GM23338 (cell line): Measurements from ENCODE around the gene MAN1B1. TPM values are rescaled to one million over a fixed set of nuclear protein-coding genes. Genes with fewer than 3 reads are reported as not detected.

Experiments used
- ATAC-seq: fragments of 200-7000 bp; cut with Tn5 transposase; 3 replicates; pipeline ENCODE4 v1.9.1; 2020
- DNase-seq: peaks from one replicate; pipeline ENCODE4 v3.0.0-alpha.2; 2015; ENCODE audit warnings: low spot score
- H2AFZ ChIP-seq: fragments of 200-600 bp; sonication (generic); 2 replicates; pipeline ENCODE4 v1.8.0; 2016; ENCODE audit warnings: antibody characterized with exemption, mild to moderate bottlenecking, moderate library complexity
- H3F3A ChIP-seq: fragments of 200-600 bp; sonication (generic); replicated peaks from 2 replicates; pipeline ENCODE4 v1.8.0; 2017; ENCODE audit warnings: antibody characterized with exemption, mixed run types, low read depth
- H3K27ac ChIP-seq: fragments of 200-600 bp; sonication (generic); 2 replicates; pipeline ENCODE4 v1.6.1; 2016; ENCODE audit warnings: low read depth
- H3K27me3 ChIP-seq: fragments of 200-600 bp; sonication (generic); 2 replicates; pipeline ENCODE4 v1.8.0; 2016; ENCODE audit warnings: mild to moderate bottlenecking, mixed run types, moderate library complexity; ENCODE audit not compliant: insufficient read depth
- H3K36me3 ChIP-seq: fragments of 200-600 bp; sonication (generic); 2 replicates; pipeline ENCODE4 v1.8.0; 2016; ENCODE audit warnings: mild to moderate bottlenecking; ENCODE audit not compliant: insufficient read depth
- H3K4me1 ChIP-seq: fragments of 200-600 bp; sonication (generic); 2 replicates; pipeline ENCODE4 v1.8.0; 2016; ENCODE audit warnings: mild to moderate bottlenecking, moderate library complexity; ENCODE audit not compliant: insufficient read depth
- H3K4me2 ChIP-seq: fragments of 200-600 bp; sonication (generic); 2 replicates; pipeline ENCODE4 v1.7.1; 2017; ENCODE audit warnings: mixed run types
- H3K4me3 ChIP-seq: fragments of 200-600 bp; sonication (generic); 2 replicates; pipeline ENCODE4 v1.6.1; 2016; ENCODE audit warnings: mixed run types
- H3K79me2 ChIP-seq: fragments of 200-600 bp; sonication (generic); replicated peaks from 2 replicates; pipeline ENCODE4 v1.8.0; 2017; ENCODE audit warnings: mild to moderate bottlenecking; ENCODE audit not compliant: insufficient read depth
- H3K9me2 ChIP-seq: fragments of 200-600 bp; sonication (generic); 2 replicates; pipeline ENCODE4 v1.8.0; 2017; ENCODE audit not compliant: insufficient read depth
- H4K20me1 ChIP-seq: fragments of 200-600 bp; sonication (generic); replicated peaks from 2 replicates; pipeline ENCODE4 v1.8.0; 2017; ENCODE audit warnings: mild to moderate bottlenecking; ENCODE audit not compliant: insufficient read depth
- H3K27ac Mint-ChIP-seq: 2 replicates; pipeline ENCODE4 v1.8.0; 2020; ENCODE audit warnings: inconsistent platforms, mild to moderate bottlenecking, moderate library complexity, mixed read lengths
- H3K27me3 Mint-ChIP-seq: 3 replicates; pipeline ENCODE4 v1.8.0; 2022; ENCODE audit warnings: low read depth, mild to moderate bottlenecking, moderate library complexity, mixed read lengths, inconsistent platforms; ENCODE audit not compliant: insufficient read depth, poor library complexity
- H3K36me3 Mint-ChIP-seq: 3 replicates; pipeline ENCODE4 v1.8.0; 2021; ENCODE audit warnings: low read depth, mild to moderate bottlenecking, inconsistent platforms, moderate library complexity, mixed read lengths
- H3K4me1 Mint-ChIP-seq: 3 replicates; pipeline ENCODE4 v1.8.0; 2020; ENCODE audit warnings: mild to moderate bottlenecking, inconsistent platforms, mixed read lengths
- H3K4me3 Mint-ChIP-seq: 3 replicates; pipeline ENCODE4 v1.8.0; 2021; ENCODE audit warnings: moderate library complexity, mild to moderate bottlenecking, inconsistent platforms, mixed read lengths
- H3K9me3 Mint-ChIP-seq: 3 replicates; pipeline ENCODE4 v1.8.0; 2020; ENCODE audit warnings: moderate library complexity, mild to moderate bottlenecking, inconsistent platforms, mixed read lengths
- CREB1 ChIP-seq: fragments of 250-450 bp; sonication (Bioruptor Pico); IDR thresholded peaks from 2 replicates; pipeline ENCODE4 v1.5.0; 2020; ENCODE audit warnings: low read depth, mild to moderate bottlenecking, moderate library complexity
- CTCF ChIP-seq, 2 experiments: fragments of 200-600 bp in 1 of 2; sonication (generic) in 1 of 2; conservative IDR thresholded peaks; 2 replicates each; pipeline versions ENCODE4 v1.5.1 to v1.6.1; 2016 to 2017; ENCODE audit warnings: antibody characterized with exemption in 2 of 2, low read depth in 2 of 2, mild to moderate bottlenecking in 2 of 2, moderate library complexity in 1 of 2
- ETS1 ChIP-seq: IDR thresholded peaks from 2 replicates; pipeline ENCODE4 v1.6.1; 2016; ENCODE audit warnings: antibody characterized with exemption
- EZH2 ChIP-seq: fragments of 200-600 bp; sonication (generic); IDR thresholded peaks from one replicate; pipeline ENCODE4 v1.8.0; 2017; ENCODE audit warnings: antibody characterized with exemption, mild to moderate bottlenecking, low read depth; ENCODE audit not compliant: unreplicated experiment
- EZH2phosphoT487 ChIP-seq: fragments of 200-600 bp; sonication (generic); IDR thresholded peaks from one replicate; pipeline ENCODE4 v1.8.1; 2018; ENCODE audit warnings: antibody characterized with exemption; ENCODE audit not compliant: unreplicated experiment
- JUNB ChIP-seq: IDR thresholded peaks from one replicate; pipeline ENCODE4 v1.6.1; 2016; ENCODE audit warnings: antibody characterized with exemption; ENCODE audit not compliant: unreplicated experiment
- POLR2AphosphoS5 ChIP-seq: IDR thresholded peaks from 2 replicates; pipeline ENCODE4 v1.6.1; 2016; ENCODE audit warnings: antibody characterized with exemption, low read depth
- REST ChIP-seq: IDR thresholded peaks from one replicate; pipeline ENCODE4 v1.6.1; 2018; ENCODE audit warnings: antibody characterized with exemption; ENCODE audit not compliant: unreplicated experiment
- STAT1 ChIP-seq: IDR thresholded peaks from one replicate; pipeline ENCODE4 v1.6.1; 2016; ENCODE audit warnings: antibody characterized with exemption; ENCODE audit not compliant: unreplicated experiment
- ZNF114 ChIP-seq: fragments of 250-450 bp; sonication (Bioruptor Pico); IDR thresholded peaks from 2 replicates; pipeline ENCODE4 v1.5.0; 2020; ENCODE audit warnings: mild to moderate bottlenecking, moderate library complexity
- ZNF331 ChIP-seq: fragments of 250-450 bp; sonication (Bioruptor Pico); IDR thresholded peaks from 2 replicates; pipeline ENCODE4 v1.5.0; 2020; ENCODE audit warnings: low read depth, mild to moderate bottlenecking, moderate library complexity
- polyA plus RNA-seq: library from polyadenylated mRNA; unstranded; fragments of >200 nt; fragmentation: Nextera tagmentation; extraction: Ambion mirVana; gene quantifications from 2 replicates; pipeline ENCODE4 v1.2.1, GENCODE V29; 2016
- total RNA-seq: library from RNA; depleted of rRNA; stranded (reverse); fragments of >200 nt; shearing (Covaris generic); gene quantifications from 2 replicates; pipeline ENCODE4 v1.2.3, GENCODE V29; 2014

Gene MAN1B1
- total and polyA plus RNA-seq, 2 experiments from 2014 or later: 15.7 to 39.9 TPM

DNA sequence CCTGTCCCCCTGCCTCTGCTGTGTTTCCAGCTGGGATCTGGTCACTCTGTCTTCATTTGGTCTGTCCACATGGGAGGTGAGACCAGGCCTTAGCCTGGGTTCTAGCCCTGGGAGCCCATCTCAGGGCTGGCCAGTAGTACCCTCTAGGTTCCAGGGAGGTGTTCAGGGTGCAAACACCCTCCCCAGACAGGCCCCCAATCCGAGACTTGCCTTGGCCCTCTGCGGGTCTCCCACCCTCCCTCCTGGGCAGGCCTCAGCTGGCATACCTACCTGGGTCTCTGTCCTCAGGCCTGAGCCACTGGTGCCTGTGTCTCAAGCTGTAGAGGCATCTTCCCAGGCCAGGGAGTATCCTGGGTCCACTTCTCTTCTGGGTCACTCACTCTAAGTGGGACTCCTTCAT lies 15.5 kb upstream of the MAN1B1 start (continued):
- no peak for TF ChIP-seq JUNB
- TF ChIP-seq ZNF114 (CRISPR knock-in tag): no peak
- no peak for TF ChIP-seq ZNF331 (CRISPR knock-in tag)
- no peak for TF ChIP-seq REST

- Histone ChIP-seq H3K4me2 (no peak overlapping the region), H3K27ac (no peak overlapping the region), H3F3A (peaks cover 25% of the 10 kb centered on the region; the same call in 1 of the 2 replicates), H4K20me1 (peaks cover 3% of the 10 kb centered on the region; the same call in 1 of the 2 replicates), H3K4me3 (no peak overlapping the region; the same call in 1 of the 2 replicates), H3K79me2 (no peaks in the 10 kb centered on the region), H2AFZ (no peak overlapping the region), H3K9me2 (no peaks in the 10 kb centered on the region), H3K4me1 (peaks cover 30% of the 10 kb centered on the region), H3K27me3 (peaks cover 37% of the 10 kb centered on the region), H3K36me3 (no peaks in the 10 kb centered on the region)
- no peak overlapping the region; the same call in 1 of the 2 replicates for H3K27ac Mint-ChIP-seq
- H3K9me3 Mint-ChIP-seq: no peaks in the 10 kb centered on the region; the same call in 2 of the 3 replicates
- H3K27me3 Mint-ChIP-seq: peaks cover 41% of the 10 kb centered on the region
- no peak for ATAC-seq
- no peak overlapping the region; the same call in 2 of the 3 replicates for H3K4me3 Mint-ChIP-seq
- H3K4me1 Mint-ChIP-seq: peaks cover 22% of the 10 kb centered on the region
- DNase-seq: no peak
- no peaks in the 10 kb centered on the region; the same call in 2 of the 3 replicates for H3K36me3 Mint-ChIP-seq
- TF ChIP-seq REST (no peak), POLR2AphosphoS5 (no peak), CREB1 (CRISPR knock-in tag) (no peak), STAT1 (no peak), ZNF114 (CRISPR knock-in tag) (no peak), CTCF (conservative IDR thresholded peaks at IDR 0.05; ENCODE audit: low read depth in 2 of 2) (no peak), EZH2 (no peak), ZNF331 (CRISPR knock-in tag) (no peak), EZH2phosphoT487 (no peak), JUNB (no peak), ETS1 (no peak)
Measured at GRCh38 chr9:137073992-137074399, 12.8 kb upstream of the MAN1B1 start.
